HepG2 (cell line): ENCODE measurements around the gene ANG. TPM values are rescaled to one million over a fixed set of nuclear protein-coding genes. Genes with fewer than 3 reads are reported as not detected.

Source experiments
- ADNP ChIP-seq: sonication (generic); formaldehyde crosslinking; IDR thresholded peaks from 2 replicates; pipeline ENCODE4 v1.4.0; 2020; ENCODE audit warnings: missing genetic modification reagents
- BHLHE40 ChIP-seq: IDR thresholded peaks from 2 replicates; pipeline ENCODE4 v1.6.1; 2011; ENCODE audit warnings: low read length, improper control_type of control experiment
- CEBPG ChIP-seq: IDR thresholded peaks from 2 replicates; pipeline ENCODE4 v1.6.1; 2016
- GZF1 ChIP-seq: sonication (generic); formaldehyde crosslinking; IDR thresholded peaks from 2 replicates; pipeline ENCODE4 v1.5.1; 2020; ENCODE audit warnings: mild to moderate bottlenecking, missing genetic modification reagents
- HNF1A ChIP-seq, 2 experiments: sonication (generic) in 1 of 2; formaldehyde crosslinking in 1 of 2; IDR thresholded peaks; 2 replicates each; pipeline versions ENCODE4 v1.4.0 to v1.6.1; 2016 to 2020; ENCODE audit warnings: borderline replicate concordance in 1 of 2, low read depth in 1 of 2, mild to moderate bottlenecking in 1 of 2, missing genetic modification reagents in 1 of 2
- KLF11 ChIP-seq: IDR thresholded peaks from 2 replicates; pipeline ENCODE4 v1.6.1; 2016; ENCODE audit warnings: missing compliant biosample characterization
- KMT2A ChIP-seq: sonication (generic); formaldehyde crosslinking; IDR thresholded peaks from 2 replicates; pipeline ENCODE4 v1.4.0; 2020; ENCODE audit warnings: missing genetic modification reagents
- MXD1 ChIP-seq: sonication (generic); formaldehyde crosslinking; IDR thresholded peaks from 2 replicates; pipeline ENCODE4 v1.4.0; 2020; ENCODE audit warnings: mild to moderate bottlenecking, missing genetic modification reagents
- NFE2 ChIP-seq: sonication (generic); formaldehyde crosslinking; IDR thresholded peaks from 2 replicates; pipeline ENCODE4 v1.4.0; 2020; ENCODE audit warnings: missing genetic modification reagents
- RBM22 ChIP-seq: fragments of 200-400 bp; formaldehyde crosslinking; optimal IDR thresholded peaks from 2 replicates; pipeline ENCODE3; 2017; ENCODE audit warnings: mild to moderate bottlenecking, low read length, moderate library complexity
- SRSF4 ChIP-seq: fragments of 200-400 bp; formaldehyde crosslinking; IDR thresholded peaks from one replicate; pipeline ENCODE4 v1.6.1; 2018; ENCODE audit warnings: mild to moderate bottlenecking, low read depth, low read length, moderate library complexity; ENCODE audit not compliant: poor library complexity, severe bottlenecking
- ZMYM3 ChIP-seq: sonication (generic); formaldehyde crosslinking; IDR thresholded peaks from 2 replicates; pipeline ENCODE4 v1.5.1; 2020; ENCODE audit warnings: mild to moderate bottlenecking, missing genetic modification reagents
- ZNF160 ChIP-seq: sonication (generic); formaldehyde crosslinking; IDR thresholded peaks from 2 replicates; pipeline ENCODE4 v1.8.0; 2022; ENCODE audit warnings: mild to moderate bottlenecking, inconsistent platforms, missing genetic modification reagents
- ZNF296 ChIP-seq: sonication (generic); formaldehyde crosslinking; conservative IDR thresholded peaks from 2 replicates; pipeline ENCODE4 v1.5.0; 2020; ENCODE audit warnings: mild to moderate bottlenecking, missing genetic modification reagents
- ZNF550 ChIP-seq: sonication (generic); formaldehyde crosslinking; IDR thresholded peaks from 2 replicates; pipeline ENCODE4 v1.4.0; 2020; ENCODE audit warnings: mild to moderate bottlenecking, missing genetic modification reagents, borderline replicate concordance
- ZNF574 ChIP-seq: sonication (generic); formaldehyde crosslinking; IDR thresholded peaks from 2 replicates; pipeline ENCODE4 v1.4.0; 2020; ENCODE audit warnings: missing genetic modification reagents
- ZNF784 ChIP-seq: sonication (generic); formaldehyde crosslinking; IDR thresholded peaks from 2 replicates; pipeline ENCODE4 v1.5.1; 2020; ENCODE audit warnings: missing genetic modification reagents, mild to moderate bottlenecking, borderline replicate concordance
- ZNF788 ChIP-seq: sonication (generic); formaldehyde crosslinking; IDR thresholded peaks from 2 replicates; pipeline ENCODE4 v1.5.0; 2020; ENCODE audit warnings: mild to moderate bottlenecking, missing genetic modification reagents, borderline replicate concordance
- polyA plus RNA-seq, 8 experiments: library from polyadenylated mRNA; depleted of rRNA in 3 of 8; stranded (reverse) in 7 of 8; unstranded in 1 of 8; fragments of >200 nt; fragmentation: Illumina TruSeq in 4 of 8; extraction: Trizol in 4 of 8; gene quantifications; 2 replicates each; pipeline versions ENCODE4 v1.2.1 to v1.2.3, GENCODE V29; 2011 to 2016; ENCODE audit warnings: low read depth in 4 of 8, missing spikeins in 1 of 8, mixed read lengths in 1 of 8; ENCODE audit not compliant: insufficient read depth in 1 of 8
- total RNA-seq, 5 experiments: library from RNA; depleted of rRNA; stranded (reverse); fragments of >200 nt; fragmentation: Illumina TruSeq; extraction: Trizol; gene quantifications; 2 replicates each; pipeline ENCODE4 v1.2.3, GENCODE V29; 2016; ENCODE audit warnings: low read depth in 1 of 5
- TF ChIP-seq, protein P1 (sequence below): sonication (generic); formaldehyde crosslinking; IDR thresholded peaks from 2 replicates; pipeline ENCODE4 v1.5.0; 2020; ENCODE audit warnings: mild to moderate bottlenecking, missing genetic modification reagents

Gene ANG
- total and polyA plus RNA-seq, 2 of the 13 experiments (the other 11 are each of a cell fraction or from before 2014, with no cell fraction given) = 83.6 to 401 TPM

GRCh38 chr14:20690848-20691640 is 2.5 kb downstream of the ANG start (continued):
- TF ChIP-seq MXD1 (CRISPR knock-in tag) (no peak), CEBPG (CRISPR knock-in tag) (peak; percentile 8; the same call in 1 of the 2 replicates), SRSF4 (no peak), ZMYM3 (no peak), ZNF296 (CRISPR knock-in tag) (no peak), KMT2A (CRISPR knock-in tag) (no peak), NFE2 (CRISPR knock-in tag) (no peak), BHLHE40 (no peak), RBM22 (peak; percentile 41), ZNF788 (CRISPR knock-in tag) (no peak), KLF11 (CRISPR knock-in tag) (no peak), GZF1 (CRISPR knock-in tag) (peak; percentile 98), ZNF784 (CRISPR knock-in tag) (no peak), ADNP (no peak), ZNF160 (CRISPR knock-in tag) (no peak), ZNF574 (CRISPR knock-in tag) (peak; percentile 85), ZNF550 (no peak), HNF1A (IDR thresholded peaks at IDR 0.05; ENCODE audit: low read depth) (no peak), HNF1A (CRISPR knock-in tag; IDR thresholded peaks at IDR 0.05; ENCODE audit: borderline replicate concordance) (no peak)
- TF ChIP-seq, protein P1, sequence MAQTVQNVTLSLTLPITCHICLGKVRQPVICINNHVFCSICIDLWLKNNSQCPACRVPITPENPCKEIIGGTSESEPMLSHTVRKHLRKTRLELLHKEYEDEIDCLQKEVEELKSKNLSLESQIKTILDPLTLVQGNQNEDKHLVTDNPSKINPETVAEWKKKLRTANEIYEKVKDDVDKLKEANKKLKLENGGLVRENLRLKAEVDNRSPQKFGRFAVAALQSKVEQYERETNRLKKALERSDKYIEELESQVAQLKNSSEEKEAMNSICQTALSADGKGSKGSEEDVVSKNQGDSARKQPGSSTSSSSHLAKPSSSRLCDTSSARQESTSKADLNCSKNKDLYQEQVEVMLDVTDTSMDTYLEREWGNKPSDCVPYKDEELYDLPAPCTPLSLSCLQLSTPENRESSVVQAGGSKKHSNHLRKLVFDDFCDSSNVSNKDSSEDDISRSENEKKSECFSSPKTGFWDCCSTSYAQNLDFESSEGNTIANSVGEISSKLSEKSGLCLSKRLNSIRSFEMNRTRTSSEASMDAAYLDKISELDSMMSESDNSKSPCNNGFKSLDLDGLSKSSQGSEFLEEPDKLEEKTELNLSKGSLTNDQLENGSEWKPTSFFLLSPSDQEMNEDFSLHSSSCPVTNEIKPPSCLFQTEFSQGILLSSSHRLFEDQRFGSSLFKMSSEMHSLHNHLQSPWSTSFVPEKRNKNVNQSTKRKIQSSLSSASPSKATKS (CRISPR knock-in tag) = no peak
